ENCODE results near the gene ANKRD16. TPM values are rescaled to one million over a fixed set of nuclear protein-coding genes. Genes with fewer than 3 reads are reported as not detected.

Gene ANKRD16
- total and polyA plus RNA-seq, 2 of the 8 experiments (the other 6 are each of a cell fraction or from before 2014, with no cell fraction given) = 8.2 to 12.7 TPM

DNA sequence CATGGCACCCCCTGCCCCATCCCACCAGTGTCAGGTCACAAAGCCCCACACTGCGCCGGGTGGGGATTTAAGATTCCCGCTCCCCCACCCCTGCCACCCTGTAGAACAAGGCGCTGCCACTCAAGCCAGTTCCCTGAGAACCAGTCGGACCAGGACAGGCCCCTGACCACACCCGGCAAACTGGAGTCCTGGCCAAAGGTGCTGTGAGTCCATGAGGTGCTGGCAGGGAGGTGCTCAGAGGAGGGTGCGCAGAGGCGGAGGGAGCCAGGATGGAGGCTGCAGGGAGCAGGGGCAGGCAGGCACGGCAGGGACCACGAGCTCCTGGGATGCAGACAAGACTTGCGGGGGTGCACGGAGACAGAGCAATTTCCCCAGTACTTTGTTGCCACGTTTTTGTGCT, 56.7 kb downstream of the ANKRD16 start:
- H4K91ac ChIP-seq (replicated peaks; ENCODE audit: insufficient read length, low read length) = no peak overlapping the region
- ChIA-PET POLR2A (ENCODE audit: partially characterized antibody) (interaction anchor here (2.2 kb wide), 1 partner anchor 19 kb away, joined by 9 read pairs; the partner anchor contains the start of gene GDI2), CTCF (ENCODE audit: partially characterized antibody) (no interaction called here)
- 0 out of 2 replicates have a peak overlapping the region, but pooled peaks have one; percentile 24 for H2AK5ac ChIP-seq (ENCODE audit: low read depth, low read length)
- H4K5ac ChIP-seq (ENCODE audit: insufficient read length, low read depth, low read length) = no peak overlapping the region
- no peak overlapping the region for H3K4me3 ChIP-seq (ENCODE audit: extremely low read depth in 1 of 4, insufficient read depth in 2 of 4, low read depth in 3 of 4, low read length in 4 of 4)
- DNase-seq (ENCODE audit: low read depth in 1 of 2, low spot score in 2 of 2) (no peak), FAIRE-seq (no peak)
- no peak overlapping the region for H2BK20ac ChIP-seq (ENCODE audit: low read length)
- H4K20me1 ChIP-seq (replicated peaks in 1 of 2; ENCODE audit: control insufficient read depth in 1 of 2, insufficient read depth in 2 of 2, low read length in 2 of 2) = no peaks in the 10 kb centered on the region
- no peaks in the 10 kb centered on the region for H3K79me2 ChIP-seq (ENCODE audit: control insufficient read depth in 1 of 2, insufficient read depth in 2 of 2, low read length in 2 of 2)
- H2AFZ ChIP-seq (ENCODE audit: low read length) = 0 out of 2 replicates have a peak overlapping the region, but pooled peaks have one; percentile 5
- no peaks in the 10 kb centered on the region for H3K27me3 ChIP-seq (replicated peaks in 1 of 4; ENCODE audit: control insufficient read depth in 3 of 4, extremely low read depth in 1 of 4, insufficient read depth in 3 of 4, low read length in 3 of 4)
- no peak overlapping the region for H3K4me2 ChIP-seq (ENCODE audit: insufficient read depth in 1 of 2, low read depth in 2 of 2, low read length in 2 of 2)
- H3K36me3 ChIP-seq (ENCODE audit: control insufficient read depth in 2 of 4, insufficient read depth in 4 of 4, low read length in 3 of 4) = no peaks in the 10 kb centered on the region
- H3K4ac ChIP-seq (replicated peaks; ENCODE audit: insufficient read length, low read depth, low read length) = no peak overlapping the region
- no peak overlapping the region for H3K9ac ChIP-seq (replicated peaks in 1 of 4; ENCODE audit: extremely low read depth in 1 of 4, low read depth in 3 of 4, low read length in 3 of 4)
- H2BK120ac ChIP-seq (replicated peaks; ENCODE audit: low read depth, low read length) = no peak overlapping the region
- 86% methylated on average over 10 of the region's 13 CpGs; no CpG with 5 or more reads in 1 of the 2 experiments for WGBS, 2 experiments (ENCODE audit: extremely low coverage in 1 of 2, insufficient coverage in 1 of 2, insufficient read length in 1 of 2, insufficient replicate concordance in 2 of 2, low coverage in 1 of 2, low lambda C conversion rate in 2 of 2, missing lambda C conversion rate in 1 of 2)
- H2BK15ac ChIP-seq (ENCODE audit: low read length) = no peak overlapping the region
- H3K4me1 ChIP-seq (replicated peaks in 1 of 4; ENCODE audit: control insufficient read depth in 3 of 4, insufficient read depth in 4 of 4, low read length in 3 of 4) = peaks cover 0 to 2% (median 0%) of the 10 kb centered on the region in 4 experiments; a peak in 1 of 7 replicates
- H3K23me2 ChIP-seq (ENCODE audit: low read depth, low read length) = no peaks in the 10 kb centered on the region
- H3K18ac ChIP-seq (ENCODE audit: extremely low read depth, low read length) = no peak overlapping the region; the same call in 1 of the 2 replicates
- H3K14ac ChIP-seq (ENCODE audit: insufficient read length) = no peak overlapping the region
- peak overlapping the region; percentile 68; the same call in 1 of the 2 replicates for H4K8ac ChIP-seq (ENCODE audit: extremely low read depth, insufficient read depth, low read length)
- H3K56ac ChIP-seq (replicated peaks; ENCODE audit: insufficient read length, low read depth, low read length) = no peak overlapping the region
- no peak overlapping the region for H3K27ac ChIP-seq (ENCODE audit: low read depth, low read length)
- no peak overlapping the region for H3K23ac ChIP-seq (ENCODE audit: insufficient read length)
- H2BK12ac ChIP-seq (ENCODE audit: low read depth, low read length) = no peak overlapping the region
- no peak overlapping the region for H2BK5ac ChIP-seq (ENCODE audit: low read depth, low read length)
- no peaks in the 10 kb centered on the region for H3K79me1 ChIP-seq (ENCODE audit: low read depth, low read length)
- no peaks in the 10 kb centered on the region for H3K9me3 ChIP-seq (ENCODE audit: insufficient read depth in 2 of 2, low read depth in 1 of 2, low read length in 1 of 2)
- no peak for TF ChIP-seq PHF8 (conservative IDR thresholded peaks at IDR 0.05; ENCODE audit: low read depth, low read length)
- no peak for TF ChIP-seq SIX5 (IDR thresholded peaks at IDR 0.05; ENCODE audit: low read depth, low read length)
- TF ChIP-seq SIN3A (conservative IDR thresholded peaks at IDR 0.05 in 1 of 2, IDR thresholded peaks at IDR 0.05 in 1 of 2; ENCODE audit: low read depth in 1 of 2, low read length in 2 of 2) = no peak
- no peak for TF ChIP-seq BRCA1 (IDR thresholded peaks at IDR 0.05; ENCODE audit: low read depth, low read length)
- TF ChIP-seq NANOG (IDR thresholded peaks at IDR 0.05; ENCODE audit: insufficient read depth, low read depth, low read length, poor library complexity, severe bottlenecking) = no peak
- no peak for TF ChIP-seq BACH1 (IDR thresholded peaks at IDR 0.05; ENCODE audit: low read length)
- no peak for TF ChIP-seq TEAD4 (IDR thresholded peaks at IDR 0.05; ENCODE audit: low read depth, low read length)
- TF ChIP-seq, protein P1, sequence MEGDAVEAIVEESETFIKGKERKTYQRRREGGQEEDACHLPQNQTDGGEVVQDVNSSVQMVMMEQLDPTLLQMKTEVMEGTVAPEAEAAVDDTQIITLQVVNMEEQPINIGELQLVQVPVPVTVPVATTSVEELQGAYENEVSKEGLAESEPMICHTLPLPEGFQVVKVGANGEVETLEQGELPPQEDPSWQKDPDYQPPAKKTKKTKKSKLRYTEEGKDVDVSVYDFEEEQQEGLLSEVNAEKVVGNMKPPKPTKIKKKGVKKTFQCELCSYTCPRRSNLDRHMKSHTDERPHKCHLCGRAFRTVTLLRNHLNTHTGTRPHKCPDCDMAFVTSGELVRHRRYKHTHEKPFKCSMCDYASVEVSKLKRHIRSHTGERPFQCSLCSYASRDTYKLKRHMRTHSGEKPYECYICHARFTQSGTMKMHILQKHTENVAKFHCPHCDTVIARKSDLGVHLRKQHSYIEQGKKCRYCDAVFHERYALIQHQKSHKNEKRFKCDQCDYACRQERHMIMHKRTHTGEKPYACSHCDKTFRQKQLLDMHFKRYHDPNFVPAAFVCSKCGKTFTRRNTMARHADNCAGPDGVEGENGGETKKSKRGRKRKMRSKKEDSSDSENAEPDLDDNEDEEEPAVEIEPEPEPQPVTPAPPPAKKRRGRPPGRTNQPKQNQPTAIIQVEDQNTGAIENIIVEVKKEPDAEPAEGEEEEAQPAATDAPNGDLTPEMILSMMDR (IDR thresholded peaks at IDR 0.05; ENCODE audit: control extremely low read depth in 1 of 3, insufficient read depth in 1 of 3, low read depth in 1 of 3, low read length in 3 of 3) = no peak
- no peak for TF ChIP-seq SUZ12 (IDR thresholded peaks at IDR 0.05; ENCODE audit: low read length)
- TF ChIP-seq TCF12 (IDR thresholded peaks at IDR 0.05; ENCODE audit: low read depth, low read length) = no peak
- TF ChIP-seq SAP30 (IDR thresholded peaks at IDR 0.05; ENCODE audit: insufficient read depth, insufficient replicate concordance, low read length) = no peak
